OCI-LY1 (cell line): ENCODE measurements around the gene RNPS1.

Experiments used
- H2AFZ ChIP-seq: fragments of 200-600 bp; sonication (generic), shearing (Covaris generic); 2 replicates; pipeline ENCODE4 v1.6.0; 2014; ENCODE audit warnings: antibody characterized with exemption, mild to moderate bottlenecking, low read length
- H3F3A ChIP-seq: fragments of 200-600 bp; sonication (generic), shearing (Covaris generic); 2 replicates; pipeline ENCODE4 v1.6.0; 2014; ENCODE audit warnings: mild to moderate bottlenecking, antibody characterized with exemption, low read length, moderate library complexity; ENCODE audit not compliant: insufficient read depth
- H3K27ac ChIP-seq: fragments of 200-600 bp; sonication (generic); 2 replicates; pipeline ENCODE4 v1.5.1; 2014; ENCODE audit warnings: low read length, mixed run types, mild to moderate bottlenecking, low read depth; ENCODE audit not compliant: poor library complexity, severe bottlenecking
- H3K27me3 ChIP-seq: fragments of 200-600 bp; sonication (generic); 2 replicates; pipeline ENCODE4 v1.6.0; 2014; ENCODE audit warnings: antibody characterized with exemption, mild to moderate bottlenecking, low read length, moderate library complexity; ENCODE audit not compliant: insufficient read depth
- H3K36me3 ChIP-seq: fragments of 200-600 bp; sonication (generic); 2 replicates; pipeline ENCODE4 v1.6.1; 2014; ENCODE audit warnings: mild to moderate bottlenecking, antibody characterized with exemption, low read length, moderate library complexity, mixed read lengths; ENCODE audit not compliant: insufficient read depth
- H3K4me1 ChIP-seq: fragments of 200-600 bp; sonication (generic); 2 replicates; pipeline ENCODE4 v1.5.1; 2014; ENCODE audit warnings: mild to moderate bottlenecking, low read length, moderate library complexity; ENCODE audit not compliant: insufficient read depth, severe bottlenecking
- H3K4me2 ChIP-seq: fragments of 200-600 bp; sonication (generic), shearing (Covaris generic); 2 replicates; pipeline ENCODE4 v1.6.1; 2014; ENCODE audit warnings: low read length
- H3K4me3 ChIP-seq: fragments of 200-600 bp; sonication (generic); 2 replicates; pipeline ENCODE4 v1.5.1; 2014; ENCODE audit warnings: low read length, low read depth, mild to moderate bottlenecking, mixed read lengths; ENCODE audit not compliant: poor library complexity, severe bottlenecking
- H3K79me2 ChIP-seq: fragments of 200-600 bp; shearing (Covaris generic); 2 replicates; pipeline ENCODE4 v1.6.1; 2016; ENCODE audit warnings: mixed run types, low read length, mixed read lengths; ENCODE audit not compliant: insufficient read depth
- H3K9ac ChIP-seq: fragments of 200-600 bp; sonication (generic), shearing (Covaris generic); 2 replicates; pipeline ENCODE4 v1.6.1; 2014; ENCODE audit warnings: mild to moderate bottlenecking, low read length, mixed read lengths
- H3K9me2 ChIP-seq: fragments of 200-600 bp; sonication (generic), shearing (Covaris generic); 2 replicates; pipeline ENCODE4 v1.6.1; 2014; ENCODE audit warnings: low read depth, mild to moderate bottlenecking, low read length, mixed read lengths
- H3K9me3 ChIP-seq: fragments of 200-600 bp; shearing (Covaris generic); 2 replicates; pipeline ENCODE4 v1.6.1; 2014; ENCODE audit warnings: low read length, mixed read lengths
- H4K20me1 ChIP-seq: fragments of 200-600 bp; sonication (generic), shearing (Covaris generic); 2 replicates; pipeline ENCODE4 v1.6.0; 2016; ENCODE audit warnings: mild to moderate bottlenecking, low read length; ENCODE audit not compliant: insufficient read depth
- EZH2 ChIP-seq: fragments of 200-600 bp; sonication (generic), shearing (Covaris generic); IDR thresholded peaks from 2 replicates; pipeline ENCODE4 v1.8.0; 2017; ENCODE audit warnings: borderline replicate concordance, mixed run types, mild to moderate bottlenecking, antibody characterized with exemption, low read length, moderate library complexity, mixed read lengths
- TF ChIP-seq, protein P1 (sequence below): fragments of 200-600 bp; sonication (generic), shearing (Covaris generic); IDR thresholded peaks from 2 replicates; pipeline ENCODE4 v1.5.1; 2017; ENCODE audit warnings: mild to moderate bottlenecking, antibody characterized with exemption, low read length, moderate library complexity, mixed read lengths

Gene RNPS1

DNA sequence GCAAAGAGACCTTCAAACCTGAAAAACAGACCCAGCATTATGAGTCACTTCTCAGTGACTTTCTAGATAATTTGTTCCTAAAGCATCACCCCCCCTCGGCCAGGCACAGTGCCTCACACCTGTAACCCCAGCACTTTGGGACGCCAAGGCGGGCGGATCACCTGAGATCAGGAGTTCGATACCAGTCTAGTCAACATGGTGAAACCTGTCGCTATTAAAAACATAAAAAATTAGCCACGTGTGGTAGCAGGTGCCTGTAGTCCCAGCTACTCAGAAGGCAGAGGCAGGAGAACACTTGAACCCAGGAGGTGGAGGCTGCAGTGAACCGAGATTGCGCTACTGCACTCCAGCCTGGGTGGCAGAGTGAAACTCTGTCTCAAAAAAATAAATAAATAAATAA, 24.3 kb upstream of the RNPS1 start:
- H3K9me3 ChIP-seq = no peaks in the 10 kb centered on the region
- no peaks in the 10 kb centered on the region for H3F3A ChIP-seq
- no peaks in the 10 kb centered on the region for H3K79me2 ChIP-seq
- no peak overlapping the region for H2AFZ ChIP-seq
- no peak for TF ChIP-seq EZH2
- TF ChIP-seq, protein P1, sequence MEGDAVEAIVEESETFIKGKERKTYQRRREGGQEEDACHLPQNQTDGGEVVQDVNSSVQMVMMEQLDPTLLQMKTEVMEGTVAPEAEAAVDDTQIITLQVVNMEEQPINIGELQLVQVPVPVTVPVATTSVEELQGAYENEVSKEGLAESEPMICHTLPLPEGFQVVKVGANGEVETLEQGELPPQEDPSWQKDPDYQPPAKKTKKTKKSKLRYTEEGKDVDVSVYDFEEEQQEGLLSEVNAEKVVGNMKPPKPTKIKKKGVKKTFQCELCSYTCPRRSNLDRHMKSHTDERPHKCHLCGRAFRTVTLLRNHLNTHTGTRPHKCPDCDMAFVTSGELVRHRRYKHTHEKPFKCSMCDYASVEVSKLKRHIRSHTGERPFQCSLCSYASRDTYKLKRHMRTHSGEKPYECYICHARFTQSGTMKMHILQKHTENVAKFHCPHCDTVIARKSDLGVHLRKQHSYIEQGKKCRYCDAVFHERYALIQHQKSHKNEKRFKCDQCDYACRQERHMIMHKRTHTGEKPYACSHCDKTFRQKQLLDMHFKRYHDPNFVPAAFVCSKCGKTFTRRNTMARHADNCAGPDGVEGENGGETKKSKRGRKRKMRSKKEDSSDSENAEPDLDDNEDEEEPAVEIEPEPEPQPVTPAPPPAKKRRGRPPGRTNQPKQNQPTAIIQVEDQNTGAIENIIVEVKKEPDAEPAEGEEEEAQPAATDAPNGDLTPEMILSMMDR = no peak
- no peaks in the 10 kb centered on the region for H3K36me3 ChIP-seq
- no peak overlapping the region for H3K4me3 ChIP-seq
- H3K9me2 ChIP-seq = no peaks in the 10 kb centered on the region
- H4K20me1 ChIP-seq = no peaks in the 10 kb centered on the region
- H3K27ac ChIP-seq = no peak overlapping the region
- H3K9ac ChIP-seq = no peak overlapping the region
- no peaks in the 10 kb centered on the region for H3K27me3 ChIP-seq
- H3K4me2 ChIP-seq = no peak overlapping the region
- H3K4me1 ChIP-seq = no peaks in the 10 kb centered on the region

DNA sequence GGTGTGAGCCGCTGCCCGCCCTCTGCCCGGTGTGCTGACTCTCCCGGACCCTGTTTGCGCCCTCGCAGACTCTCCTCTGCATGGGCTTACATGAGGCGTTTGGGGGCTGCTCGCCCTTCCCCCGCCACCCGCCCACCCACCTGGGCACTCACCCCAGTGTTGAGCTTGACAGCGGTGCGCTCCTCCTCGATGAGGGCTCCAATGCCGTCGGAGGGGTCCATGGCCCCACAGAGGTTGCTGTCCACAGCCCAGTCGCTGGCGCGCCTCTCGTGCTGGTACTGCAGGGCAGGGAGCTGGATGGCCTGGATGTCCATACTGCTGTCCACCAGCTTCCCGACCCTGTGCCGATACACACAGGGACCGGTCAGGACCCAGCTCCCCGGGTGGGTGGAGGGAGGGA, 21.4 kb upstream of the RNPS1 start:
- H3K9me3 ChIP-seq = no peaks in the 10 kb centered on the region
- no peaks in the 10 kb centered on the region for H4K20me1 ChIP-seq
- no peak overlapping the region for H3K27ac ChIP-seq
- H3K9me2 ChIP-seq = no peaks in the 10 kb centered on the region
- no peaks in the 10 kb centered on the region for H3K4me1 ChIP-seq
- TF ChIP-seq, protein P1 = no peak
- TF ChIP-seq EZH2 = no peak
- no peaks in the 10 kb centered on the region for H3K79me2 ChIP-seq
- no peaks in the 10 kb centered on the region for H3K36me3 ChIP-seq
- peaks cover 7% of the 10 kb centered on the region; the same call in 1 of the 2 replicates for H3K27me3 ChIP-seq
- H3K4me2 ChIP-seq = no peak overlapping the region
- no peak overlapping the region for H3K4me3 ChIP-seq
- no peak overlapping the region for H3K9ac ChIP-seq
- no peak overlapping the region for H2AFZ ChIP-seq
- H3F3A ChIP-seq = no peaks in the 10 kb centered on the region

DNA sequence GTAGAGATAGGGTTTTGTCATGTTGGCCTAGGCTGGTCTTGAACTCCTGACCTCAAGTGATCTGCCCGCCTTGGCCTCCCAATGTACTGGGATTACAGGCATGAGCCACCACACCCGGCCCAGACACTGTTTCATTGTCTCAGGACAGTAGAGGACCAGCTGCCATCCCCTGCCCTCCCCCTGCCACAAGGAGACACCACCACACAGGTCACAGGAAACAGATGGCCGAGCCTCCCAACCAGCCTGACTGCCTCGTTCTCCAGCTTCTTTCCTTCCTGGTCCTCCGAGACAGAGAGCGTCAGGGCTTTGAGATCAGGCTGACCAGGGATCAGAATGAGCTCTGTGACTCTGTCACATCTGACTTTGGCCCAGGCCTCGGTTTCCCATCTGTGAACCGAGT, 20.8 kb upstream of the RNPS1 start:
- TF ChIP-seq, protein P1 = no peak
- no peak for TF ChIP-seq EZH2
- no peak overlapping the region for H3K4me2 ChIP-seq
- no peaks in the 10 kb centered on the region for H3K9me3 ChIP-seq
- no peaks in the 10 kb centered on the region for H3K4me1 ChIP-seq
- no peaks in the 10 kb centered on the region for H3K79me2 ChIP-seq
- H3F3A ChIP-seq = no peaks in the 10 kb centered on the region
- no peak overlapping the region for H3K9ac ChIP-seq
- no peaks in the 10 kb centered on the region for H4K20me1 ChIP-seq
- no peak overlapping the region for H3K4me3 ChIP-seq
- H3K27ac ChIP-seq = no peak overlapping the region
- peaks cover 7% of the 10 kb centered on the region; the same call in 1 of the 2 replicates for H3K27me3 ChIP-seq
- no peaks in the 10 kb centered on the region for H3K36me3 ChIP-seq
- H3K9me2 ChIP-seq = no peaks in the 10 kb centered on the region
- H2AFZ ChIP-seq = no peak overlapping the region
